ENCODE results near the gene CYTH3.

GRCh38 chr7:6238309-6238925 lies 34.0 kb downstream of the CYTH3 start:
- no peak for TF ChIP-seq EZH2phosphoT487 (IDR thresholded peaks at IDR 0.05; ENCODE audit: insufficient read depth, low read depth)
- no peak for TF ChIP-seq EZH2 (IDR thresholded peaks at IDR 0.05; ENCODE audit: insufficient read depth, poor library complexity, severe bottlenecking)

Data from GM23248 (cell line).